NCI-H524 treated with DMSO at 0.1 percent for 48 hours (cell line): ENCODE results near the gene SCN8A.
A peak's percentile ranks its signal among the peaks of the same experiment; 100 is the strongest.

Experiments
- DNase-seq: peaks from one replicate; lab custom pipeline; 2025; lab: John Stamatoyannopoulos, UW

SCN8A gene

GRCh38 chr12:51672334-51672733, 81.3 kb downstream of the SCN8A start:
- DNase-seq = no peak

- no peak for DNase-seq
These were observed 84.2 kb downstream of the SCN8A start for GRCh38 chr12:51675071-51675803.

GRCh38 chr12:51676875-51677274, 85.8 kb downstream of the SCN8A start:
- no peak for DNase-seq

- no peak for DNase-seq
These were observed 86.4 kb downstream of the SCN8A start for GRCh38 chr12:51677284-51677968.

GRCh38 chr12:51678086-51678724, 87.2 kb downstream of the SCN8A start:
- DNase-seq = peak; percentile 0

DNA sequence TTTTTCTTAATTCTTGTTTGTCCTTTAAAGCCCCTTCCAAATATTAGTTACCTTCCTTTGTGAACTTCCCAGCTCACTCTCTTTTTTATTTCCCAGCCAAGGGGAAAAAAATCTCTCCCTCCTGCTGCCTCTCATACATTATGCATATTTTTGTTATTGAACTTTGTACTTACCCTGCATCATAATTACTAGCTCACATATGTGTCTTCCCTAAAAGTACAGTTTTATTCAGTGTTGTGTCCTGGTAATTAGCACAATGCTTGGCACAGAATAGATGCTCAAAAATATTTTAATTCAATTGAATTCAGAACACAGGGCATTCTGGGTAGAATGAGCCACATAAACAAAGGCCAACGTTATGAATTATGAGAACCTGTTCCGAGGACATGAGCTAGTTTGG, 91.9 kb downstream of the SCN8A start:
- DNase-seq = no peak

- no peak for DNase-seq
These were observed 92.8 kb downstream of the SCN8A start for GRCh38 chr12:51683763-51684357.

GRCh38 chr12:51686727-51687126, 95.7 kb downstream of the SCN8A start:
- no peak for DNase-seq

DNA sequence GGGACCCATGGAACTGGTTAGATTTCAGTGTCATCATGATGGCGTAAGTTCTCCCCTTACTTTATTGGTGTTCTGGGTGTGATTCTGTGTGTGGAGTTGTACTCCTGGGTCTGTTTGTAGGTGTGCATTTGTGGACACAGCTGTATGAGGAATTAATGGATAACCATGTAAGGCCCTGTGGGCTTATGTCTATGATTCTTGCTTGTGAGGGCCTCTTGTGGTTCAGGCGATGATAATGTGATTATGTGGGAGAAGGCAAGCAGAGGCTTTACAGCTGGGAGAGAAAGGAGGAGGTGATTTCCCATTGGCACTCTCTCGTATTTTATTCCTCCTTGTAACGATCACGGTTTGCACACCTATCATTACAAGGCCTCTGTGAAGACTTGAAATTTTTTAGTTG, 96.1 kb downstream of the SCN8A start:
- no peak for DNase-seq

GRCh38 chr12:51687614-51688013, 96.6 kb downstream of the SCN8A start:
- no peak for DNase-seq

- DNase-seq = no peak
These were observed 99.0 kb downstream of the SCN8A start for GRCh38 chr12:51689983-51690382.

GRCh38 chr12:51692016-51692415, 101.0 kb downstream of the SCN8A start:
- no peak for DNase-seq

DNA sequence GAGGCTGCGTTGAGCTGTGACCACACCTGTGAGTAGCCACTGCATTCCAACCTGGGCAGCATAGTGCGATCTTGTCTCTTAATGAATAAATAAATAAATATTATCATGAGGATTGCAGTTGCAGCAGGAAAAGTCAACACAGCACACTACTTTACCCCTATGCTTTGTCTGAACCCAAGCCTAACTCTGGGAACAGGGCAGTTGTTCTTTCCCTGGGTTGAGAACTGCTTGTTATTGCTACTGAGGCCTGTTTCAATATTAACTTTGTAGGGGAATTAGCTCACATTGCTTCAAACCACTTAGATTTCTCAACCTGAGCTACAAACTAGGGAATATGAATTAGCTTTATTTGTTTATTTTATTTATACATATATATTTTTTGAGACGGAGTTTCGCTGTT, 102.5 kb downstream of the SCN8A start:
- DNase-seq = no peak

DNA sequence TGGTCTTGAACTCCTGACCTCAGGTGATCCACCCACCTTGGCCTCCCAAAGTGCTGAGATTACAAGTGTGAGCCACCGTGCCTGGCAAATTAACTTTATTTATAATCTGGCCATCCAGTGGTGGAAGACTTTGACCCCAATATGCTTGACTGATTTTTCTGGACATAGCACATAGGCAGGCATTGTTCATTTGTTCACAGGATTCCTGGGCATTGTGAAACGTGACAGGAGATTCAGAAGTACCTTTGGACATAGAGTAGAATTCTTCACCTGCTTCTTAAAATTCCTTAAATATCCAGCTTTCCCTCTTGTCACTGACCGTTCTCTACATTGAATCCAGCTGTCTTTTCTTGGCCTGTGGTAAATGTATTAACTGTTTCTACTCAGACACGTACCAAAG, 103.1 kb downstream of the SCN8A start:
- no peak for DNase-seq

DNA sequence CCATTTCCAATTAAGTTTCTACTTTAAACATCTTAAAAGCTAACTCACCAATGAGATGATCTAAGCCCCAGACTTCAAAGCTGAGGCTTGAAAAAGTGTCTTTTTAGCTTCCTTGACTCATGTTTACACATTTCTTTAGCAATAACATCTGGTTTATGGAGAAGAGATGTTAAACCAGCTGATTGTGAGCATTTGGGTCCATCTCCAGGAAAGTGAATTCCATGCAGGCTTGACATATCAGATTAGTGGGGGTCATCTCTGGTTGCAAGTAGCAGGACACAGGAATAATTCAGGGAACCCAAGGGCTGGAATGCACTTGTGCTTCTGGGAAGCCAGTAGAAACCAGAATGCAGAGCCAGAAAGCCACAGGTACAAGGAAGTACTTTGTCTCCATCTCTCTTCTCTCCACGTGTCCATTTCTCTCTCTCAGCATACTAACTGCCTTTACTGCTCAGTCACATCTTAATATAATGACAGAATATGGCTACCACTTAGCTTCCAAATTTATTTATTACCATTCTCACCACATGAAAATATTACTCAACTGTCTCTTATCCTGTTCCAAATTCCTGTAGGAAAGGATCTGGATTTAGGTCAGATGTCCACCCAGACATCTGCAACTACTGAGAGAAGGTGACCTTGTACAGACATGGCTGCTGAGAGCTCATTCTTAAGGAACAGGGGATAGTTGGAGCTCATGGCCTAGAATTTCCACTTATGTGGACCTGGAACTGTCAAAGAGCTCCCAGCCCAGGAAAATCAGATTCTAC, 104.4 kb downstream of the SCN8A start:
- DNase-seq = no peak

- no peak for DNase-seq
These were observed 108.2 kb downstream of the SCN8A start for GRCh38 chr12:51699219-51699618.

GRCh38 chr12:51700887-51701286, 109.9 kb downstream of the SCN8A start:
- DNase-seq = no peak

DNA sequence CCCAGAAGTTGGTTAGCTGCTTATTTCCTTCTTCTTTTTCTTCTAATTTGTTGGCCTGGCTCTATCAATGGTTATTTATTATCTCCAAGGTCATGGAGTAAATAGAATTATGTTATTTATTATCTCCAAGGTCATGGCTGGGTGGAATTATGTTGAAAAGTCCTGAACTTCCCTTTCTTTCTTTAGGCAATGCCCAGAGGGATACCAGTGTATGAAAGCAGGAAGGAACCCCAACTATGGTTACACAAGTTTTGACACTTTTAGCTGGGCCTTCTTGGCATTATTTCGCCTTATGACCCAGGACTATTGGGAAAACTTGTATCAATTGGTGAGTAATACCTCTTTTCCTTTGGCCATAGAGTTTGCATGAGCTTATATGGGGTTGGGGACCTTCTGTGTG, 111.6 kb downstream of the SCN8A start:
- DNase-seq = no peak

DNA sequence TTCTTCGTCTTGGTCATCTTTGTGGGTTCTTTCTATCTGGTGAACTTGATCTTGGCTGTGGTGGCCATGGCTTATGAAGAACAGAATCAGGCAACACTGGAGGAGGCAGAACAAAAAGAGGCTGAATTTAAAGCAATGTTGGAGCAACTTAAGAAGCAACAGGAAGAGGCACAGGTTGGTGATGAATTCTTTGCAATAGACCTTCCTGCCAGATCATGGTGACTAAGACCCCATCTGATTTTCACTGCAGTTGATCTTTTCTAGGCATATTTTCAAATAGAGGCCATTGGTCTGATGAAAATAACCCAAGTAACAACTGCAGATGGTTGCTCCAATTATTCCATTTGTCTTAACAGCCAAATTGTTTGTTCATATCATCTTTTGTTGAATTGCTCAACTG, 114.4 kb downstream of the SCN8A start:
- DNase-seq = no peak

- no peak for DNase-seq
These were observed 115.2 kb downstream of the SCN8A start for GRCh38 chr12:51706206-51706605.

GRCh38 chr12:51714666-51715065, 123.6 kb downstream of the SCN8A start:
- no peak for DNase-seq

DNA sequence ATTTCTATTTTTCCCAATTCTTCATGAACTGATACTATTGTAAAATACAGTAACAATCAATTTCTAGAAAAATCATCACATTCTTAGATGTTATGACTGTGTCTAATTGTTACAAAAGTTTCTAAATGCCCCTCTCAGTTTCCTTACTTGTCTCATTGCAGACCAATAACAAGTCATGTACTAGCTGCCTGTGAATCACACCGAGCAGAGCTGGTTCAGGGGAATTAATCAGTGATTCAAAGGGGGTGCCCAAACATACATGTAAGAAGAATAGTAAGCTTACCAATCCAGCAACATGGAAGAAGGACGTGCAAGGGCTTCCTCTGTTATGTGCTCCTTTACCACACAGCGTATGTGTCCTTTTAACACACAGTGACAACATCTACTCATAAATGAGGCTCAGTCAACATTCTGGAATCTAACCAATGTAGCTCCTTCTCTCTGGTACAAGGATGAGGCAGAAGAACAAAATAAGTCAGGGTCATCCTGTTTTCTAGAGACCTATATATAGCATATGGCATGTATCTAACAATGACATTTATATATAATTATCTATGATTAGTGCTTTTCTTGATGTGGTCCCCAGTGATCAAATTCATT, 126.4 kb downstream of the SCN8A start:
- no peak for DNase-seq
